Measurements from ENCODE around the gene TRPT1.
A peak's percentile ranks its signal among the peaks of the same experiment; 100 is the strongest.

TRPT1 gene

GRCh38 chr11:64244966-64245365 lies 19.0 kb upstream of the TRPT1 start:
- DNase-seq (ENCODE audit: low spot score) = no peak

- DNase-seq (ENCODE audit: low spot score) = no peak
Measured at GRCh38 chr11:64244107-64244506, 18.1 kb upstream of the TRPT1 start.

GRCh38 chr11:64243236-64243854 lies 17.4 kb upstream of the TRPT1 start:
- DNase-seq (ENCODE audit: low spot score) = no peak

- DNase-seq (ENCODE audit: low spot score) = no peak
Measured at GRCh38 chr11:64241491-64242374, 15.7 kb upstream of the TRPT1 start.

- DNase-seq (ENCODE audit: low spot score) = peak; percentile 100
Measured at GRCh38 chr11:64241241-64241490, 15.2 kb upstream of the TRPT1 start.

- peak; percentile 98 for DNase-seq (ENCODE audit: low spot score)
Measured at GRCh38 chr11:64240435-64241240, 14.7 kb upstream of the TRPT1 start, which contains the start of gene FKBP2. Gene FKBP2 (plus strand): TSS chr11:64241095. CDS start chr11:64242388, 1,293 bp downstream.

- DNase-seq (ENCODE audit: low spot score) = no peak
Measured at GRCh38 chr11:64239662-64240434, 13.9 kb upstream of the TRPT1 start.

GRCh38 chr11:64238999-64239398 lies 13.0 kb upstream of the TRPT1 start:
- no peak for DNase-seq (ENCODE audit: low spot score)

GRCh38 chr11:64238076-64238475 lies 12.1 kb upstream of the TRPT1 start:
- no peak for DNase-seq (ENCODE audit: low spot score)

GRCh38 chr11:64237484-64237951 lies 11.5 kb upstream of the TRPT1 start:
- no peak for DNase-seq (ENCODE audit: low spot score)

- no peak for DNase-seq (ENCODE audit: low spot score)
Measured at GRCh38 chr11:64235437-64236161, 9.6 kb upstream of the TRPT1 start.

GRCh38 chr11:64234647-64235379 lies 8.8 kb upstream of the TRPT1 start:
- DNase-seq (ENCODE audit: low spot score) = peak; percentile 39

GRCh38 chr11:64233913-64234586 lies 8.1 kb upstream of the TRPT1 start, which contains the start of gene VEGFB:
Gene VEGFB (plus strand): TSS chr11:64234584. CDS start chr11:64234834, 250 bp downstream.
- peak; percentile 72 for DNase-seq (ENCODE audit: low spot score)

- DNase-seq (ENCODE audit: low spot score) = no peak
Measured at GRCh38 chr11:64232967-64233315, 7.0 kb upstream of the TRPT1 start.

- DNase-seq (ENCODE audit: low spot score) = no peak
Measured at GRCh38 chr11:64232182-64232966, 6.4 kb upstream of the TRPT1 start.

GRCh38 chr11:64231546-64231945 lies 5.6 kb upstream of the TRPT1 start:
- no peak for DNase-seq (ENCODE audit: low spot score)

- DNase-seq (ENCODE audit: low spot score) = no peak
Measured at GRCh38 chr11:64230985-64231365, 5.0 kb upstream of the TRPT1 start.

GRCh38 chr11:64230171-64230984 lies 4.4 kb upstream of the TRPT1 start, which contains the start of gene DNAJC4:
Gene DNAJC4 (plus strand): TSS chr11:64230548. CDS start chr11:64230855, 307 bp downstream.
- DNase-seq (ENCODE audit: low spot score) = peak; percentile 89

All from CD4-positive, alpha-beta T cell treated with Interleukin-6 at 100 ng/mL for 8 hours (primary cell).